ENCODE measurements around the gene LIPC. TPM values are rescaled to one million over a fixed set of nuclear protein-coding genes. Genes with fewer than 3 reads are reported as not detected.

The LIPC gene
- total RNA-seq, 1 donor from 2014 or later = not detected

DNA sequence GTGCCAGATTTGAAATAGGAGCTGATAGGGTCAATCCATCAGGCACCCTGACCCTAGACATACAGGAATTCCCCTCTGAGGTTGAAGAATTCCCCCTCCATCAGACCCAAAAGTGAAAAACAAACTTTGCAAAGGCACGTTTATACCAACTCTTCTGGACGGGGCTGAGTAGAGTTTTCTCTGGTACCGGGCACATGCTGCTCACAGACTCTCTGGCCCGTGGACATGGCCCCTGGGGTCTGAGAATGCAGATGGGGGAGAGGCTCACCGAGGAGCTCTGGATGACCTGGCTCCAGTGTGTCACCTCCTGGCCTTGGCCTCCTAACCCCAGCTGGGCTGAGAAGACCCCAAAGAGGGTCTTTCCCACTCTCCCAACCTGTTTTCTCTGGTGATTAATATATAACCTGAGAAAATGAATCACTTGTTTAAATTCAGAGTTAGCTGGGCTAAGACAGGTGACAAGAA is 11.2 kb upstream of the LIPC start:
- Mint-ChIP-seq H3K27ac (no peak overlapping the region), H3K9me3 (no peaks in the 10 kb centered on the region), H3K4me1 (peaks cover 9% of the 10 kb centered on the region), H3K36me3 (no peaks in the 10 kb centered on the region), H3K27me3 (ENCODE audit: low read depth) (no peaks in the 10 kb centered on the region), H3K4me3 (no peak overlapping the region)
- no peak for DNase-seq (ENCODE audit: low spot score in 2 of 2, unreplicated experiment in 2 of 2)
- TF ChIP-seq, protein P1, sequence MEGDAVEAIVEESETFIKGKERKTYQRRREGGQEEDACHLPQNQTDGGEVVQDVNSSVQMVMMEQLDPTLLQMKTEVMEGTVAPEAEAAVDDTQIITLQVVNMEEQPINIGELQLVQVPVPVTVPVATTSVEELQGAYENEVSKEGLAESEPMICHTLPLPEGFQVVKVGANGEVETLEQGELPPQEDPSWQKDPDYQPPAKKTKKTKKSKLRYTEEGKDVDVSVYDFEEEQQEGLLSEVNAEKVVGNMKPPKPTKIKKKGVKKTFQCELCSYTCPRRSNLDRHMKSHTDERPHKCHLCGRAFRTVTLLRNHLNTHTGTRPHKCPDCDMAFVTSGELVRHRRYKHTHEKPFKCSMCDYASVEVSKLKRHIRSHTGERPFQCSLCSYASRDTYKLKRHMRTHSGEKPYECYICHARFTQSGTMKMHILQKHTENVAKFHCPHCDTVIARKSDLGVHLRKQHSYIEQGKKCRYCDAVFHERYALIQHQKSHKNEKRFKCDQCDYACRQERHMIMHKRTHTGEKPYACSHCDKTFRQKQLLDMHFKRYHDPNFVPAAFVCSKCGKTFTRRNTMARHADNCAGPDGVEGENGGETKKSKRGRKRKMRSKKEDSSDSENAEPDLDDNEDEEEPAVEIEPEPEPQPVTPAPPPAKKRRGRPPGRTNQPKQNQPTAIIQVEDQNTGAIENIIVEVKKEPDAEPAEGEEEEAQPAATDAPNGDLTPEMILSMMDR (IDR thresholded peaks at IDR 0.05; ENCODE audit: unreplicated experiment) = no peak

DNA sequence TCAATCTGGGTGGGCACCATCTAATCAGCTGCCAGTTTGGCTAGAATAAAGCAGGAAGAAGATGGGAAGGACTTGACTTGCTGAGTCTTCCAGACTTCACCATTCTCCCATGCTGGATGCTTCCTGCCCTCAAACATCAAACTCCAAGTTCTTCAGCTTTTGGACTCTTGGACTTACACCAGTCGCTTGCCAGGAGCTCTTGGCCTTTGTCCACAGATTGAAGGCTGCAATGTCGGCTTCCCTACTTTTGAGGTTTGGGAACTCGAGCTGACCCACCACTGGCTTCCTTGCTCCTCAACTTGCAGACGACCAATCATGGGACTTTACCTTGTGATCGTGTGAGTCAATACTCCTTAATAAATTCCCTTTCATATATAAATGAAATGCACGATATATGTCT is 8.6 kb upstream of the LIPC start:
- Mint-ChIP-seq H3K4me1 (peaks cover 13% of the 10 kb centered on the region), H3K27me3 (ENCODE audit: low read depth) (no peaks in the 10 kb centered on the region), H3K4me3 (no peak overlapping the region), H3K27ac (no peak overlapping the region), H3K36me3 (no peaks in the 10 kb centered on the region), H3K9me3 (no peaks in the 10 kb centered on the region)
- TF ChIP-seq, protein P1 (IDR thresholded peaks at IDR 0.05; ENCODE audit: unreplicated experiment) = no peak
- no peak for DNase-seq (ENCODE audit: low spot score in 2 of 2, unreplicated experiment in 2 of 2)

DNA sequence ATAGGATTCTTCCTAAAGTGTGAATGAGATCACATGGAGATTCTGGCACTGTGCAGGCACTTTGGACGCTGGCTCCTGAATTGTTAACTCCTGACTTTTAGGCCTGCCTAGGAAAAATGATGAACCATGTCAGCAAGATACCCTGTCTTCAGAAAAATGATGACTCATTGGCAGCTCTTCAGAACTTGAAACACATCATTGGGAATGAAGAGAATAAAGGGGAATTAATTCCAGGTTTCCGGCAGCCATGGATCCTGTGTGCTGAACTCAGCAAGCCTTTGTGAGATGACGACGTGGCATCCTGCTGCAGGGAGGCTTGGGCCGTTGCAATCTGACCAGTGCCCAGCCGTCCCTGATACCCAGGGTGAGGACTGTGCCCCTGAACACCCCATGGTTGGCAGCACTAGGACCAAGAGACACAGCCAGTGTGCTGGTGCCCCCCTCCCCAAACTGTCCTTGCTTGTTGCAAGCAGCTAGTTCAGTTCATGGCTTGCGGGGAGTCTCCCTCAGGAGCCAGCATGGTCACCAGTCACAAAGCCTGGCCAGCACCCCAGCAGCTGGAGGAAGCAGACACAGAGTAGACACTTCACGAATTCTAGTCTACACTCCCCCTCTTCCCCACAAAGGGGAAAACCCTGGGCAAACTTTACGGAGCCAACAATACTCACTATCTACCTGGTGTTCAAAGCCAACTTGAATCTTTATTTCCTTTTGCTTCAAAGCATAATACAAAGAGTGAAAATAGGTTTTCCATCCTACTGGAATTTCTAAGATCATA is 7.8 kb upstream of the LIPC start:
- Mint-ChIP-seq H3K4me3 (no peak overlapping the region), H3K4me1 (peaks cover 13% of the 10 kb centered on the region), H3K9me3 (no peaks in the 10 kb centered on the region), H3K36me3 (no peaks in the 10 kb centered on the region), H3K27ac (no peak overlapping the region), H3K27me3 (ENCODE audit: low read depth) (no peaks in the 10 kb centered on the region)
- no peak for DNase-seq (ENCODE audit: low spot score in 2 of 2, unreplicated experiment in 2 of 2)
- TF ChIP-seq, protein P1 (IDR thresholded peaks at IDR 0.05; ENCODE audit: unreplicated experiment) = no peak

DNA sequence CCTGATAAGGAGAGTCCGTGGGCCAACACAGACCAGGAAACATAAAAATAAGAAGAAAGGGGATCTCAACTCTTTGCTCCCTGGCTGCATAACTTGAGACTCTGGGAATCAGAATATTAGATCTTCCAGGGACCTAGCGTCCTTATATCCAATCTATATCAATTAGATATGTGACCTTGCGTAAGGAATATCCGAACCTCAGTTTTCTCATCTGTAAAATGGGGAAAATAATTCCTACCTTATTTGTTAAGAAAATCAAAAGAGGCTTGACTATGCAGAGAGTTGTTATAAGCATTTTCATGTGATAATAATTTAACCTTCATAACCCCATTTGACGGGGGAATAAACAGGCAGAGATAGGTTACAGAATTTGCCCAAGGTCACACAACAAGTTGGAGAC is 7.1 kb upstream of the LIPC start:
- H3K36me3 Mint-ChIP-seq = no peaks in the 10 kb centered on the region
- DNase-seq (ENCODE audit: low spot score in 2 of 2, unreplicated experiment in 2 of 2) = no peak
- no peak overlapping the region for H3K4me3 Mint-ChIP-seq
- no peaks in the 10 kb centered on the region for H3K27me3 Mint-ChIP-seq (ENCODE audit: low read depth)
- no peaks in the 10 kb centered on the region for H3K9me3 Mint-ChIP-seq
- TF ChIP-seq, protein P1 (IDR thresholded peaks at IDR 0.05; ENCODE audit: unreplicated experiment) = no peak
- no peak overlapping the region for H3K27ac Mint-ChIP-seq
- peaks cover 13% of the 10 kb centered on the region for H3K4me1 Mint-ChIP-seq

DNA sequence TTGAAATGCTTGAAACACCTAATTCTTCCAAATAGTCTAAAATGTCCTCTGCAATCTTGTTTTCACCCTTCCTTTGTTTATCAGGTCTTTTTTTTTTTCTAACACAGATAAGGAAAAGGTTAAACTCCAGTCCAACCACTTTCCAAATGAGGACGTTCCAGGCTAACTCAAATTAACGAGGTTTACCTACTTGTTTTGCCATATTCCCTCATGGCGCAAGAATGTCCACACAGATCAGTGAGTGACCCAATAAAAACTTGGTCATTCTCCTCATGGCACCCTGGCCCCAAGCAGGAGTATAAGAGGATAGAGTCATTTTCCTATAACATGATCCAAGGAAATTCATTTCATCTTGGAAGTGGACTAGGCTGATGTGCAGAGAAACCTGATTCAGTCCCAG is 6.6 kb upstream of the LIPC start:
- peaks cover 13% of the 10 kb centered on the region for H3K4me1 Mint-ChIP-seq

More for the DNA sequence above, 6.6 kb upstream of the LIPC start:
- DNase-seq (ENCODE audit: low spot score in 2 of 2, unreplicated experiment in 2 of 2) = no peak
- H3K36me3 Mint-ChIP-seq = no peaks in the 10 kb centered on the region
- H3K9me3 Mint-ChIP-seq = no peaks in the 10 kb centered on the region
- no peak overlapping the region for H3K4me3 Mint-ChIP-seq
- H3K27ac Mint-ChIP-seq = no peak overlapping the region
- TF ChIP-seq, protein P1 (IDR thresholded peaks at IDR 0.05; ENCODE audit: unreplicated experiment) = no peak
- H3K27me3 Mint-ChIP-seq (ENCODE audit: low read depth) = no peaks in the 10 kb centered on the region

All from mesothelial cell of epicardium (in vitro differentiated cells).